ENCODE data around the gene KLHL40.

The KLHL40 gene

GRCh38 chr3:42670051-42670576 is 15.2 kb upstream of the KLHL40 start:
- DNase-seq (ENCODE audit: low read depth) = no peak

GRCh38 chr3:42670670-42671069 is 14.7 kb upstream of the KLHL40 start:
- no peak for DNase-seq (ENCODE audit: low read depth)

GRCh38 chr3:42672515-42672914 is 12.8 kb upstream of the KLHL40 start:
- DNase-seq (ENCODE audit: low read depth) = no peak

GRCh38 chr3:42673082-42673481 is 12.3 kb upstream of the KLHL40 start:
- DNase-seq (ENCODE audit: low read depth) = no peak

- no peak for DNase-seq (ENCODE audit: low read depth)
Measured at GRCh38 chr3:42674146-42674545, 11.2 kb upstream of the KLHL40 start.

GRCh38 chr3:42675909-42676308 is 9.4 kb upstream of the KLHL40 start:
- no peak for DNase-seq (ENCODE audit: low read depth)

- no peak for DNase-seq (ENCODE audit: low read depth)
Measured at GRCh38 chr3:42678447-42678846, 6.9 kb upstream of the KLHL40 start.

- no peak for DNase-seq (ENCODE audit: low read depth)
Measured at GRCh38 chr3:42680271-42680670, 5.1 kb upstream of the KLHL40 start.

GRCh38 chr3:42680806-42681205 is 4.5 kb upstream of the KLHL40 start:
- DNase-seq (ENCODE audit: low read depth) = no peak

GRCh38 chr3:42681361-42682038 is 3.8 kb upstream of the KLHL40 start:
- no peak for DNase-seq (ENCODE audit: low read depth)

- no peak for DNase-seq (ENCODE audit: low read depth)
Measured at GRCh38 chr3:42682301-42683070, 2.9 kb upstream of the KLHL40 start.

- DNase-seq (ENCODE audit: low read depth) = no peak
Measured at GRCh38 chr3:42683875-42684598, 1.3 kb upstream of the KLHL40 start.

- DNase-seq (ENCODE audit: low read depth) = no peak
Measured at GRCh38 chr3:42684632-42685362, 540 bp upstream of the KLHL40 start.

- no peak for DNase-seq (ENCODE audit: low read depth)
Measured at GRCh38 chr3:42685891-42686820, 819 bp downstream of the KLHL40 start.

- DNase-seq (ENCODE audit: low read depth) = no peak
Measured at GRCh38 chr3:42686832-42687650, 1.7 kb downstream of the KLHL40 start.

- DNase-seq (ENCODE audit: low read depth) = no peak
Measured at GRCh38 chr3:42688016-42688415, 2.7 kb downstream of the KLHL40 start.

GRCh38 chr3:42688487-42689420 is 3.4 kb downstream of the KLHL40 start:
- no peak for DNase-seq (ENCODE audit: low read depth)

- no peak for DNase-seq (ENCODE audit: low read depth)
Measured at GRCh38 chr3:42689421-42690014, 4.2 kb downstream of the KLHL40 start.

GRCh38 chr3:42690191-42690590 is 4.9 kb downstream of the KLHL40 start:
- no peak for DNase-seq (ENCODE audit: low read depth)
